ENCODE results near the gene PITPNM3.
"Not testable (repeated sequence)": the region's sequence is repeated elsewhere in the genome, so short reads cannot be mapped to it uniquely, and the experiment has no call there.

Gene PITPNM3

GRCh38 chr17:6574687-6575595, 18.6 kb upstream of the PITPNM3 start:
- DNase-seq (ENCODE audit: low read depth) = peak; percentile 19

DNA sequence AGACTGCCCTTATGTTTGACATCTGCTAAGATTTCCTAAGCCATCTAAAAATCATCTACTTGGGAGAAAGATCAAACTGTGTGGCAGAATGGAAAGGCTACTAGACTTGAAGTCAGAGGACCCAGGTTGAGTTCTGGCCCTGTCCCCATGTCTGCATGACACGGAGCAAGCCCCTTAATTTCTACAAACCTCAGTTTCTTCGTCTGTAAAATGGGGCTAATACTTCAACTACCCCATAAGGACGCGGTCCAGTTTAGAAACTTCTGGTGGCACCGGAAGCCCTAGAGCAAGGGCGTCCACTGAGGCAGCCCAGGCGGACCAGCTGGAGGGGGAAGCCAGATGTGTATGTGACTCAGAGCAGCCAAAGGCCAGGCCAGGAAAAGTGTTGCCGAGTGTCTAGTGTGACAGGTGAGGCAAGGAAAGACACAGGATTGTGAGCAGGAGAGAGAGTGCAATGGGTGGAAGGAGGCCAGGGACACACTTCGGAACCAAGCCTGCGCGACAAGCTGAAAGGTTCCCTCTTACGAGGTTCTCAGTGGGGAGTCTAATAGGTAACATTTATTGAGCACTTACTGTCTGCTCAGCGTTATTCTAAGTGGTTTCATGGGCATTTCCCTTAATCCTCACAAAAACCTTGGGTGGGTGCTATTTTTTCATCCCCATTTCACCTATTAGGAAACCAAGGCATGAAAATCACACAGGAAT, 17.8 kb upstream of the PITPNM3 start:
- DNase-seq (ENCODE audit: low read depth) = no peak

DNA sequence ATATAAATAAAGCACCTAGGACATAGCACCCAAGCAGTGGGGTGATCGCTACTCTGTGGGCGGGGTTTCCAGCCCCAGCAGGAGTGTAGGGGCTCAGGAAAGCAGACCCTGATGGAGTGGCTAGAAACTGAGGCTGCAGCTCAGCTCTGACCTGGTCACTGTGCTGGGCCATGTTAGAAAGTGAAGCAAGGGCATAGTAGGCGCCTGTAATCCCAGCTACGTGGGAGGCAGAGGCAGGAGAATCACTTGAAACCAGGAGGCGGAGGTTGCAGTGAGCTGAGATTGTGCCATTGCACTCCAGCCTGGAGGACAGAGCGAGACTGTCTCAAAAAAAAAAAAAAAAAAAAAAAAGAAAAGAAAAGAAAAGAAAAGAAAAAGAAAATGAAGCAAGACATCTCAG, 17.1 kb upstream of the PITPNM3 start:
- not testable (repeated sequence) for DNase-seq (ENCODE audit: low read depth)

DNA sequence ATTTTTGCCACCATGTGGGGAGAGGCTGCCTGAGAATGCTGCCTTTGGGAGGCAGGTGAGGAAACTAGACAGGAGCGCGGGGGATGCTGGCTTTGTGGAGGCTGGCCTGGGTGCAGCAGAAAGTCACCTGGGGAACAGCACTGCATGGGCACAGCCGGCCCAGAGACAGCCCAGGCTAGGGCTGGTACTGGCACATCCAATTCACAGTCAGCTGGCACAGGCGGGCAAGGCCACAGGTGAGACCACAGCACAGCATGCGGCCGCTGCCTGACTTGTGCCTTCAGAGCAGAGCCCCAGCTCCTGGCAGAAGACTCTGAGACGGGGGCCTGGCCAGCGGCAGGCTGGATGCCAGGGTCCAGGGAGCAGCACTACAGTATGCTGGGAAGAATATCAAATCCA, 16.6 kb upstream of the PITPNM3 start:
- DNase-seq (ENCODE audit: low read depth) = no peak

GRCh38 chr17:6571452-6571781, 15.1 kb upstream of the PITPNM3 start:
- no peak for DNase-seq (ENCODE audit: low read depth)

DNA sequence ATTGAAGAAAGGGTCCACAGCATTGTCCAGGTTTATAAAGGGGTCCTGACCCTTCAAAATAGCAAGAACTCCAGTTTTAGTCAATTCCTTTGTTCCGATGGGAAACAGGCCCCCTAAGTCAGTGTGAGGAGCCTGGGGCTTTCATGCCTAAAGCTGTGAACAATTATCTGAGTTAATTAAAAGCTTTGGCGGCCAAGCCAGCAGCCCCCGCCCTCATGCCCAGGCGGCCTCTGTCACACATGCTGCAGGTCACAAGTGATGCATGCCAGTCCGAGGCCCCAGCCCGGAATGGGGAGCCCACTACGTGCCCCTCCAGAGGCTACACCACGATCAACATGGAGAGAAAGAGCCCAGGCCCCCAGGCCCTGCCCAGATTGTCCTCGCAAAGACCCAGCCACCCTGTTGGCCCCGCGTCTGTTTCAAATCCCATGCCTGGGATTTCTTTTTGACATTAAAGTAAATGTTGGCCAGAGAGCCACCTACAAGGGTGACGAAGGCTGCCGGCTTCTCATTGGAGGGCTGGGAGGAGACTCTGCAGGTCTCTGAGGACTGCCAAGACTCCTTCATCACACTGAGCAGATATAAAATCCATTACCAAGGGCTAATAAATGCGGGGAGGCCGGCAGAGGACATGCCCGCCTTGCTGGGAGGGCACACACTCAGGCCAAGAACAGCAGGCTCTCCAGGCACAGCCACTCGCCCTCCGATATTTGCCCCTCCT, 14.5 kb upstream of the PITPNM3 start:
- DNase-seq (ENCODE audit: low read depth) = no peak

GRCh38 chr17:6569370-6570285, 13.3 kb upstream of the PITPNM3 start:
- no peak for DNase-seq (ENCODE audit: low read depth)

DNA sequence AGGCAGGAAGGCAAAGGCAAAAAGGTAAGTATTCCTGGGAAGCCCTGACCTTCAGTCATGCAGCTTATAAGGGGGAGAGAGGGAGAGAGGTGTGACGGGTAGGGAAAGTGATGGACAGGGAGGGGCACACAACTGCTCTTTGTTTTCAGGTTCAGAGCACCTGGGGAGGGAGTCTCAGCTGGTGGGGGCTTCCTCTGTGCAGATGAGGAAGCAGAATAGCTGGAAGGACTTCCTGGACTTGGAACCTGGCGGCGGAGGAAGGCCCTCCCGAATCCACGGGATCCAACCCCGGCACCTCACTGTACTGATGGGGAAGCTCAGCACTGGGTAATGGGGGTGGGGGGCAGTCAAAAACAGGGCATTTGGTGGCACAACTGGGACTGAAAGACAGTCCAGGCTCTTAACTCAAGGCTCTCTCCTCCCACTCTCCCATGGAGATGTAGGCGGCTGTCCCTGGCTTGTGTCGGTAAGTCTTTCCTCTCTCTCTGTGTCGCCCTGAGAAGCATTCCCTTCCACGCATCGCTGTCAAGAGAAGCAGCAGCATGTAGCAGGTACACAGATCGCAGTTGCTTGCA, 11.9 kb upstream of the PITPNM3 start:
- no peak for DNase-seq (ENCODE audit: low read depth)

DNA sequence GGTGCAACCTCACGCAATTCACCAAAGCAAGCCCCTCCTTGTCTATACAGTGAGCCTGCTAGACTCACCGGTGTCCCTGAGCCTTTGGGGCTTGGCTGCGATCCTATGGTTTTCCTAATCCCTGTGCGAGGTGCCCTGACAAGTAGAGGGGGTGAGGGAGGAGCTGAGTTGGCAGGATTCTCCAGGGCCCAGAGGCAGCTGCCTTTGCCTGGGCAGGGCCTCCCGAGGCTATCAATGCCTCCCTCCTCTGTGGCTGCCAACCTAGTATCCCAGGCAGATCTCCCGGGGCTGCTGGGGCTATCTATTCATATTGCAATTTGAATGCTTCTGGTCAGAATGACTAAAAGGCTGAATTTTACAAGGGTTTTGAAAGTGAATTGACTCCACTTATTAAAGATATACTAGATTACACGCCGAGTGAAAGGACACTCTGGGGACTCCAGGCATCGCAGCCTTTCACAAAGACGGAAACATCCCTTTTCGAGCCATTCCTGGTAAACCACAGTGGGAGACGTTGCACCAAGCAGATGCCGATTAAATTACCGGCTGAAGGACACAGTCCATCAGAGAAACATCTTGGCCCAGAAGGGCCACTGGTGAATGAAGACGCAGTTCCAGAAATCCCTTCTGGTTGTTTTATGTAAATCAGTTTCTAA, 11.3 kb upstream of the PITPNM3 start:
- DNase-seq (ENCODE audit: low read depth) = no peak

DNA sequence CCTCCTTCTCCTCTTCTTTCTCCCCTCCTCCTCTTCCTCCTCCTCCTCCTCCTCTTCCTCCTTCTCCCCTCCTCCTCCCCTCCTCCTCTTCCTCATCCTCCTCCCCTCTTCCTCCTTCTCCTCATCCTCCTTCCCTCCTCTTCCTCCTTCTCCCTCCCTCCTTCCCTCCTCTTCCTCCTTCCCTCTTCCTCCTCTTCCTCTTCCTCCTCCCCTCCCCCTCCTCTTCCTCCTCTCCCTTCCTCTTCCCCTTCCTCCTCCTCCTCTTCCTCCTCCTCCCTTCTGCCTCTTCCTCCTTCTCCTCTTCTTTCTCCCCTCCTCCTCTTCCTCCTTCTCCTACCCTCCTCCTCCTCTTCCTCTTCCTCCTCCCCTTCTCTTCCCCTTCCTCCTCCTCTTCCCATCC, 5.1 kb upstream of the PITPNM3 start:
- no peak for DNase-seq (ENCODE audit: low read depth)

DNA sequence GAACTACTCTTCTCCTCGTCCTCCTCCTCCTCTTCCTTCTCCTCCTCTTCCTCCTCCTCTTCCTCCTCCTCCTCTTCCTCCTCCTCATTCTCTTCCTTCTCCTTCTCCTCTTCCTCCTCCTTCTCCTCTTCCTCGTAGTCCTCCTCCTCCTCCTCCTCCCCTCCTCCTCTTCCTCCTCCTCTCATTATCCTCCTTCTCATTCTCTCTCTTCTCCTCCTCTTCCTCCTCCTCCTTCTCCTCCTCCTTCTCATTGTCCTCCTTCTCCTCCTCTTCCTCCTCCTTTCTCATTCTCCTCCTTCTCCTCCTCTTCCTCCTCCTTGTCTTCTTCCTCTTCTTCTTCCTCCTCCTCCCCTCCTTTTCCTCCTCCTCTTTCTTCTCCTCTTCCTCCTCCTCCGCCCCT, 4.1 kb upstream of the PITPNM3 start:
- DNase-seq (ENCODE audit: low read depth) = no peak

DNA sequence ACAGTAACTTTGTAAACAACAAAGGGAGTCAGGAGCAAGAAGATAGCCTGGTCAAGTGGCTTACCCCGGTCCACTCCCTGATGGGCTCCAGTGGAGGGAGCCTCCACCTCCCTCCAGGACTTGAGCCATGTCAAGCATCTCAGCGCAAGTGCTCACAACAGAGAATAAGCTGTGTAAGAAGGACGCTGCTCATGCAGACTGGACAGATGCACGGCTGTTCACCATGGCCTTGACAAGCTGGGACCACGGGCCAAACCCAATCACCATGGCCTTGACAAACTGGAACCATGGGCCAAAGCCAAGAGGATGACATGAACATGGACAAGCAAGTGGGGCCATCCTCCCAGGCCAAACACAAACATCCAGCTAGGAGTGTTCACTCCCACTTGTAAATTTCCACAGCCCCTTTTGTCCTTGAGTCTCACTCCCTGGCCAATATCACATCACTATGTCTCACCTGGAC, 3.4 kb upstream of the PITPNM3 start:
- DNase-seq (ENCODE audit: low read depth) = no peak

- DNase-seq (ENCODE audit: low read depth) = no peak
Measured at GRCh38 chr17:6558932-6559752, 2.8 kb upstream of the PITPNM3 start.

GRCh38 chr17:6558276-6558675, 1.9 kb upstream of the PITPNM3 start:
- DNase-seq (ENCODE audit: low read depth) = no peak

- no peak for DNase-seq (ENCODE audit: low read depth)
Measured at GRCh38 chr17:6557040-6557438, 684 bp upstream of the PITPNM3 start.

DNA sequence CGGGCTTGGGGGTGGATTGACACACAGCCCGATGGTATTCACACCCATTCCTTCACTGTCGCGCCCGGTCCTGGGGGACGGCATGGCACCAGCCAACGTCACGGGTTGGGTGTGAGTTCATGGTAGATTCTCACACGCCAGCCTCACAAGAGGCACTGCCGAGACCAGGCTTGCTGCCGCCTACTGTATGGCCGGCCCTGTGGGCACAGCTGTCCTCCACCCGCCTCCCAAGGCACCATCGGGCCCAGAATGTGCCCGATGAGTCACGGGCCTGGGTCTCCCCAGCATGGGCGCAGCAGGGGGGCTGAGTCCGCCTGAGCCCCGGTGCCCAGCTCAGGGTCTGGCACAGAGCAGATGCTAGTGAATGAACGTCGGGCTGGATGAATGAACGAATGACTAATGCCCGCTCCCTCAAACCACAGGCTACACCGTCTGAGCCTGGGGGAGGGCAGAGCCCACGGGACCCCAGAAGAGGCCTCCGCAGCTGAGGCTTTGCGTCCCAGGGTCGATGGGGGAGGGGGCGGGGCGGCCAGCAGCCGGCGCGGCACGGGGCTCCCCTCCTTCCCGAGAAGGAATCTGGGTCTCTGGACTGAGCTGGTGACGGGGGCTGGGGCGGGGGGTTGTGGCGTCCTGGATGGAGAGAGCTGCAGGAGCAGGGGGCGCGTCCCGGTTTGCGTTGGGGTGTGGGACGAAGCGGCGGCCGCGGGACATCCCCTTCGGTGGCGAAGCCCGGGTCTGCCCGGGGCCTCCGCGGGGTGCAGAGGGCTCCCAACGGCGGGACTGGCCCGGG, 829 bp downstream of the PITPNM3 start:
- DNase-seq (ENCODE audit: low read depth) = no peak

DNA sequence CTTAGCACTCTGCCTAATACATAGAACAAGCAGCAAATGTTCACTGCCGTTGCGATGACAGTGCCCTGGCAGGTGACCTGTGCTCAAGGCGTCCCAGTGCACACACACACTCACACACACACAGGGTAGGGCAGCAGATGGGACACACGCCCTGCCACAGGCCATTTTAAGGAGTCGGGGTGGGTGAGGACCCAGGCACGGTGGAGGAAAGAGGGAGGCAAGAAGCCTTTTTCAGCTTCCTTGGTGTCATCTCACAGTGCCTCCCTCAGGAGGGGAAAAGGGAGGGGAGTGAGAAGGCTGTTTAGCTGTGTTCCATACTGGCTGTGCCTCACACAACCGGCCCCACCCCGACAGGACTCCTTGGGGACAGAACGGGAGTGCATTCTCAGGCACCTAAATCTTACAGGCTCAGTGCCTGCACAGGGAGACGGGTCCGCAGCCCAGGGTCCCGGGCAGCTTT, 1.5 kb downstream of the PITPNM3 start:
- DNase-seq (ENCODE audit: low read depth) = no peak

DNA sequence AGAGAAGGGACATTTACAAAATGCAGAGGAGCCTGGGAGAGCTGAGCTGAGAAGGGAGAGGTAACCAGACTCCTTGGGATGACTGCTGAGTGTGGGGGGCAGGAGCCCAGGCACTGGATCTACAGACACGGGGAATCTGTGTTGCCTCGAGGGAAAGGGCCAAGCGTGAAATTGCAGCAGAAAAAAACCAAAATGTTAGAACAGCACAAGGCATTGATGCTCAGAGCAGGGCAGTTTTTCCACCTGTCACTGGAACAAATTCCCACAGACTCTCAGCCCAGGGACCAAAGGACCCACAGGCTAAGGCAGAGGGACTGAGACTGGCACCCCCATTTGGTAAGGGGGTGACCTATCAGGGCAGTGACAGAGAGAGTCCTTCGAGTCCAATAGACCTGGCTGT, 2.0 kb downstream of the PITPNM3 start:
- DNase-seq (ENCODE audit: low read depth) = no peak
